Measurements from ENCODE around the gene ZG16B. TPM values are rescaled to one million over a fixed set of nuclear protein-coding genes. Genes with fewer than 3 reads are reported as not detected.

The ZG16B gene
- total RNA-seq, 1 experiment from 2014 or later: not detected

DNA sequence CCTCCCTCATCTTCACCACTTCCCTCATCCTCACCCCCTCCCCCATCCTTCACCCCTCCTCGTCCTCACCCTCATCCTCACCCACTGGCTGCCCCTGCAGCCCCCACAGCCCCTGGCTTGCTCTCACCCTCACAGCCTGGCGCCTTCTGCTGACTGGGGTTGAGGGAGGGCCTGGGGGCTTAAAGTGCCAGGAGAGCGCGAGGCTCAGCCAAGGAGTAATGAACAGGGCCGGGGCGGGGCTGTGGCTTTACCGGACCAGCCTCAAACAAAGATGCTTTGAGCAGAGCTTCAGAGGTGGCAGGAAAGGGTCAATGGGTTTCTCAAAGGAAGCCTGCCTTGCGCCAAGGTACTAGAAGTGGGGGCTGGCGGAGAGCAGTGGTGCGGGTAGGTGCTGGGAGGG is 42.7 kb upstream of the ZG16B start, which contains the start of gene PRSS33:
TSS of gene PRSS33 (minus strand) at position 155 of the 400 bp plus-strand sequence. CDS start 1,013 bp downstream, outside the sequence.
- TF ChIP-seq, protein P1, sequence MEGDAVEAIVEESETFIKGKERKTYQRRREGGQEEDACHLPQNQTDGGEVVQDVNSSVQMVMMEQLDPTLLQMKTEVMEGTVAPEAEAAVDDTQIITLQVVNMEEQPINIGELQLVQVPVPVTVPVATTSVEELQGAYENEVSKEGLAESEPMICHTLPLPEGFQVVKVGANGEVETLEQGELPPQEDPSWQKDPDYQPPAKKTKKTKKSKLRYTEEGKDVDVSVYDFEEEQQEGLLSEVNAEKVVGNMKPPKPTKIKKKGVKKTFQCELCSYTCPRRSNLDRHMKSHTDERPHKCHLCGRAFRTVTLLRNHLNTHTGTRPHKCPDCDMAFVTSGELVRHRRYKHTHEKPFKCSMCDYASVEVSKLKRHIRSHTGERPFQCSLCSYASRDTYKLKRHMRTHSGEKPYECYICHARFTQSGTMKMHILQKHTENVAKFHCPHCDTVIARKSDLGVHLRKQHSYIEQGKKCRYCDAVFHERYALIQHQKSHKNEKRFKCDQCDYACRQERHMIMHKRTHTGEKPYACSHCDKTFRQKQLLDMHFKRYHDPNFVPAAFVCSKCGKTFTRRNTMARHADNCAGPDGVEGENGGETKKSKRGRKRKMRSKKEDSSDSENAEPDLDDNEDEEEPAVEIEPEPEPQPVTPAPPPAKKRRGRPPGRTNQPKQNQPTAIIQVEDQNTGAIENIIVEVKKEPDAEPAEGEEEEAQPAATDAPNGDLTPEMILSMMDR (conservative IDR thresholded peaks at IDR 0.05): no peak
- no peak within 1 kb of the TSS for H2AK5ac ChIP-seq (ENCODE audit: insufficient read length, low read length)
- H4K91ac ChIP-seq (ENCODE audit: insufficient read length, low read depth, low read length): no peak within 1 kb of the TSS
- DNase-seq: peak; percentile 23
- no peaks in the 10 kb centered on the region for H4K20me1 ChIP-seq (ENCODE audit: control insufficient read depth, insufficient read depth, insufficient read length)
- H4K5ac ChIP-seq (ENCODE audit: insufficient read length, low read depth, low read length): no peak within 1 kb of the TSS
- no peak within 1 kb of the TSS for H2BK120ac ChIP-seq (ENCODE audit: low read depth, low read length, poor library complexity, severe bottlenecking)
- no peak within 1 kb of the TSS for H3K18ac ChIP-seq (ENCODE audit: insufficient read length, low read depth, low read length)
- H3K9ac ChIP-seq (ENCODE audit: extremely low read depth, insufficient read length, low read length): no peak within 1 kb of the TSS
- H3K79me2 ChIP-seq (ENCODE audit: insufficient read depth, low read length): no peaks in the 10 kb centered on the region; the same call in 1 of the 2 replicates
- Mint-ChIP-seq H3K4me1 (peaks cover 2 to 17% of the 10 kb centered on the region in 2 experiments; a peak in 2 of 4 replicates), H3K4me3 (no peak within 1 kb of the TSS), H3K27ac (no peak within 1 kb of the TSS; a peak in 2 of 7 replicates), H3K9me3 (no peaks in the 10 kb centered on the region), H3K36me3 (ENCODE audit: insufficient read depth in 1 of 3, low read depth in 3 of 3) (no peaks in the 10 kb centered on the region), H3K27me3 (ENCODE audit: low read depth) (peaks cover 32% of the 10 kb centered on the region)
- no CpG with 5 or more reads among the region's 10 CpGs for WGBS (ENCODE audit: extremely low coverage, insufficient read length, low lambda C conversion rate)
- no peak within 1 kb of the TSS for H3K4me2 ChIP-seq (ENCODE audit: insufficient read depth, insufficient read length, low read length)
- no peak within 1 kb of the TSS for H3K23ac ChIP-seq (ENCODE audit: insufficient read length, low read depth, low read length)
- no peak within 1 kb of the TSS for H3K14ac ChIP-seq (ENCODE audit: insufficient read depth, low read length)
- no peak within 1 kb of the TSS for H2BK20ac ChIP-seq (ENCODE audit: low read depth, low read length, poor library complexity, severe bottlenecking)
- no peak within 1 kb of the TSS for H3K4ac ChIP-seq (ENCODE audit: low read depth, low read length)
- no peak within 1 kb of the TSS for H2BK5ac ChIP-seq (ENCODE audit: insufficient read length, low read length)
- H2BK15ac ChIP-seq (ENCODE audit: low read depth, low read length): no peak within 1 kb of the TSS
- no peak within 1 kb of the TSS for H3K27ac ChIP-seq (ENCODE audit: insufficient read length, low read depth, low read length)
- H3T11ph ChIP-seq (ENCODE audit: low read length): no peak within 1 kb of the TSS
- H3K79me1 ChIP-seq (ENCODE audit: insufficient read depth, low read depth, low read length, poor library complexity, severe bottlenecking): no peaks in the 10 kb centered on the region
- H2BK12ac ChIP-seq (ENCODE audit: insufficient read length, low read depth, low read length): no peak within 1 kb of the TSS
- no peak within 1 kb of the TSS for H4K8ac ChIP-seq (replicated peaks; ENCODE audit: insufficient read length, low read depth, low read length)
- H3K9me3 ChIP-seq (ENCODE audit: control insufficient read depth, low read depth, low read length): no peaks in the 10 kb centered on the region
- H2AFZ ChIP-seq (ENCODE audit: low read length): no peak within 1 kb of the TSS
- H3K56ac ChIP-seq (ENCODE audit: insufficient read length, low read depth, low read length): no peak within 1 kb of the TSS
- no peaks in the 10 kb centered on the region for H3K4me1 ChIP-seq (ENCODE audit: insufficient read depth, low read length)
- no peaks in the 10 kb centered on the region for H3K27me3 ChIP-seq (ENCODE audit: insufficient read depth, low read length)
- no peaks in the 10 kb centered on the region for H3K23me2 ChIP-seq (ENCODE audit: insufficient read length, low read depth, low read length, poor library complexity, severe bottlenecking)

Data from H9 (cell line).